Body of pancreas (tissue), 4 donors: ENCODE results near the gene BTBD1. TPM values are rescaled to one million over a fixed set of nuclear protein-coding genes. Genes with fewer than 3 reads are reported as not detected.

Experiments
- ATAC-seq: fragments of 150-250 bp; one replicate; pipeline ENCODE4 v1.9.1; 2016
- DNase-seq, 4 donors: peaks; one replicate each; pipeline ENCODE4 v3.0.0-alpha.2; 2019
- H3K27ac ChIP-seq, 4 donors: fragments of 200-600 bp; sonication (generic); 1 replicate in 3 of 4; 2 replicates in 1 of 4; pipeline versions ENCODE4 v1.5.1 to v1.6.1; 2016 to 2019; ENCODE audit warnings: mild to moderate bottlenecking in 1 of 4, mixed read lengths in 1 of 4, moderate library complexity in 1 of 4
- H3K27me3 ChIP-seq, 2 donors: fragments of 200-600 bp; sonication (generic); one replicate each; pipeline ENCODE4 v1.6.0; 2016; ENCODE audit warnings: mild to moderate bottlenecking in 1 of 2
- H3K36me3 ChIP-seq, 2 donors: fragments of 200-600 bp; sonication (generic); replicated peaks in 1 of 2; 2 replicates each; pipeline ENCODE4 v1.5.1; 2016; ENCODE audit warnings: low read depth in 2 of 2; ENCODE audit not compliant: insufficient read depth in 1 of 2
- H3K4me1 ChIP-seq: fragments of 200-600 bp; sonication (generic); one replicate; pipeline ENCODE4 v1.6.0; 2016
- H3K4me3 ChIP-seq, 2 donors: fragments of 200-600 bp; sonication (generic); 1 replicate in 1 of 2; 2 replicates in 1 of 2; pipeline ENCODE4 v1.5.1; 2016 to 2019
- H3K9me3 ChIP-seq, 3 donors: fragments of 200-600 bp; sonication (generic); 1 replicate in 2 of 3; 2 replicates in 1 of 3; pipeline ENCODE4 v1.5.1; 2016
- CTCF ChIP-seq, 7 experiments: fragments of 450-650 bp in 4 of 7; fragments of 200-600 bp in 3 of 7; sonication (generic) in 3 of 7; IDR thresholded peaks; one replicate each; pipeline ENCODE4 v1.5.1; 2016 to 2019; ENCODE audit warnings: antibody characterized with exemption in 7 of 7
- POLR2A ChIP-seq, 3 donors: fragments of 450-650 bp; IDR thresholded peaks; one replicate each; pipeline ENCODE4 v1.6.1; 2016; ENCODE audit warnings: antibody characterized with exemption in 3 of 3, mild to moderate bottlenecking in 2 of 3
- WGBS, 2 donors: methylation state at CpG; one replicate each; pipeline ENCODE4 v1.1.5; 2017; 5-methylcytosine and 5-hydroxymethylcytosine counted together
- intact Hi-C: fragments of 100-400 bp; cut with DNase I; formaldehyde crosslinking; loops from one replicate; pipeline ENCODE4 v1.15.1; 2023
- total RNA-seq, 2 donors: library from RNA; depleted of rRNA; stranded (reverse); fragments of >200 nt; gene quantifications; one replicate each; pipeline ENCODE4 v1.1.0, GENCODE V29; 2016

The BTBD1 gene
- total RNA-seq, 2 donors from 2014 or later, result 24.4 to 37.9 TPM

GRCh38 chr15:83030021-83030420 lies 37.0 kb downstream of the BTBD1 start:
- DNase-seq, result no peak
- no peaks in the 10 kb centered on the region for H3K27me3 ChIP-seq
- no peaks in the 10 kb centered on the region for H3K4me1 ChIP-seq
- H3K36me3 ChIP-seq, result peaks cover 0 to 4% of the 10 kb centered on the region in 2 donors
- intact Hi-C loops, result no loop called here
- no peak overlapping the region for H3K27ac ChIP-seq
- H3K9me3 ChIP-seq, result no peaks in the 10 kb centered on the region
- no peak for ATAC-seq
- 83 to 92% methylated on average over 8 of the region's 8 CpGs for WGBS, 2 donors
- no peak overlapping the region for H3K4me3 ChIP-seq
- TF ChIP-seq POLR2A (IDR thresholded peaks at IDR 0.05) (no peak), CTCF (IDR thresholded peaks at IDR 0.05) (no peak)

GRCh38 chr15:83018436-83018835 lies 48.6 kb downstream of the BTBD1 start:
- peaks cover under 1% of the 10 kb centered on the region for H3K4me1 ChIP-seq
- H3K4me3 ChIP-seq, result no peak overlapping the region
- DNase-seq, result no peak
- intact Hi-C loops, result no loop called here
- H3K27ac ChIP-seq, result no peak overlapping the region
- 93 to 96% methylated on average over 2 of the region's 2 CpGs for WGBS, 2 donors
- no peaks in the 10 kb centered on the region for H3K9me3 ChIP-seq
- no peaks in the 10 kb centered on the region for H3K27me3 ChIP-seq
- H3K36me3 ChIP-seq, result peaks cover 0 to 10% of the 10 kb centered on the region in 2 donors
- TF ChIP-seq POLR2A (IDR thresholded peaks at IDR 0.05), result no peak
- TF ChIP-seq CTCF (IDR thresholded peaks at IDR 0.05), result no peak
- ATAC-seq, result no peak

GRCh38 chr15:83016906-83017305 lies 50.1 kb downstream of the BTBD1 start:
- 83 to 87% methylated on average over 5 of the region's 5 CpGs for WGBS, 2 donors
- TF ChIP-seq POLR2A (IDR thresholded peaks at IDR 0.05) (no peak), CTCF (IDR thresholded peaks at IDR 0.05) (no peak)
- peaks cover 15% of the 10 kb centered on the region for H3K4me1 ChIP-seq
- intact Hi-C loops, result no loop called here
- DNase-seq (no peak), ATAC-seq (no peak)
- H3K36me3 ChIP-seq, result peaks cover 0 to 10% of the 10 kb centered on the region in 2 donors
- no peaks in the 10 kb centered on the region for H3K9me3 ChIP-seq
- no peak overlapping the region for H3K27ac ChIP-seq
- no peaks in the 10 kb centered on the region for H3K27me3 ChIP-seq
- H3K4me3 ChIP-seq, result no peak overlapping the region

- 84 to 87% methylated on average over 3 to 4 of the region's 4 CpGs for WGBS, 2 donors
- H3K9me3 ChIP-seq, result no peaks in the 10 kb centered on the region
- intact Hi-C loops, result no loop called here
- no peaks in the 10 kb centered on the region for H3K27me3 ChIP-seq
- ATAC-seq (no peak), DNase-seq (no peak)
- peaks cover 0 to 10% of the 10 kb centered on the region in 2 donors for H3K36me3 ChIP-seq
- TF ChIP-seq CTCF (IDR thresholded peaks at IDR 0.05), result no peak
- no peak for TF ChIP-seq POLR2A (IDR thresholded peaks at IDR 0.05)
- H3K27ac ChIP-seq, result no peak overlapping the region
- H3K4me1 ChIP-seq, result peaks cover 25% of the 10 kb centered on the region
- no peak overlapping the region for H3K4me3 ChIP-seq
Observed at GRCh38 chr15:83015361-83015760, 51.7 kb downstream of the BTBD1 start.

GRCh38 chr15:83014205-83014653 lies 52.8 kb downstream of the BTBD1 start:
- DNase-seq, result no peak
- Histone ChIP-seq H3K9me3 (no peaks in the 10 kb centered on the region), H3K4me1 (peaks cover 30% of the 10 kb centered on the region), H3K36me3 (peaks cover 0 to 7% of the 10 kb centered on the region in 2 donors), H3K4me3 (no peak overlapping the region), H3K27ac (no peak overlapping the region), H3K27me3 (no peaks in the 10 kb centered on the region)
- TF ChIP-seq POLR2A (IDR thresholded peaks at IDR 0.05), result no peak
- no peak for TF ChIP-seq CTCF (IDR thresholded peaks at IDR 0.05)
- WGBS, 2 donors, result 67 to 73% methylated on average over 5 of the region's 5 CpGs
- intact Hi-C loops, result no loop called here
- ATAC-seq, result no peak
